ENCODE measurements around the gene GP1BB. TPM values are rescaled to one million over a fixed set of nuclear protein-coding genes. Genes with fewer than 3 reads are reported as not detected.

Gene GP1BB
- polyA plus RNA-seq, 2 of the 4 experiments (the other 2 are of a cell fraction) = 0.06 to 0.48 TPM

DNA sequence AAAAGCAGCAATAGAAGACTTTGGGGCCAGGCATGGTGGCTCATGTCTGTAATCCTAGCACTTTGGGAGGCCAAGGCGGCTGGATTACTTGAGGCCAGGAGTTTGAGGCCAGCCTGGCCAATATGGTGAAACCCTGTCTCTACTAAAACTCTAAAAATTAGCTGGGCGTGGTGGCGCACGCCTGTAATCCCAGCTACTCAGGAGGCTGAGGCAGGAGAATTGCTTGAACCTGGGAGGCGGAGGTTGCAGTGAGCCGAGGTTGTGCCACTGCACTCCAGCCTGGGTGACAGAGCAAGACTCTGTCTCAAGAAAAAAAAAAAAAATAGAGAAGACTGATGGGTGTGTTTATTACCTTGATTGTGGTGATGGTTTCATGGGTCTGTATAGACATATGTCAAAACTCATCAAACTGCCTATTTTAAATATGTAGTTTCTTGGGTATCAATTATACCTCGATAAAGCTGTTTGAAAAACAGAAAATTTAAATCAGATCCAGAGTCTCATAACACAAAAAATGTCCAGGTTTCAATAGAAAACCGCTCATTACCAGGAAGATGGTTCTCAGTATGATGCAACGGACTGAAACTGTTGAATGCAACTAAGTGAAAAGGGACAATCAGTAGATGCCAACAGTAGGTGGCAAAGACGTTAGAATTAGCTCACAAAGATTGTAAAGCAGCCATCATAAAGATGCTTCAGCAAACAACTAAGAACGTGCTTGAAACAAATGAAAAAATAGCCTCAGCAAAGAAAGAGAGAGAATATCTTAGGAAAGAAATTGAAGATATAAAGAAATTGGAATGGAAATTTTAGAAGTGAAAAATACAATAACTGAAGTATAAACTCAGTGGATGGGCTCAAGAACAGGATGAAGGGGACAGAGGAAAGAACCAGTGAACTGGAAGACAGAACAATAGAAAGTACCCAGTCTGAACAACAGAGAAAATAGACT, 42.2 kb upstream of the GP1BB start (continued):
- TF ChIP-seq RAD21 (conservative IDR thresholded peaks at IDR 0.05 in 1 of 2, IDR thresholded peaks at IDR 0.05 in 1 of 2) = no peak
- no peak for TF ChIP-seq HOXB5 (CRISPR knock-in tag; IDR thresholded peaks at IDR 0.05)
- no peak for TF ChIP-seq MAFK (IDR thresholded peaks at IDR 0.05; ENCODE audit: partially characterized antibody)
- TF ChIP-seq CHD2 (IDR thresholded peaks at IDR 0.05; ENCODE audit: low read length, partially characterized antibody) = no peak
- TF ChIP-seq MYC (IDR thresholded peaks at IDR 0.05; ENCODE audit: borderline replicate concordance, low read length) = no peak

DNA sequence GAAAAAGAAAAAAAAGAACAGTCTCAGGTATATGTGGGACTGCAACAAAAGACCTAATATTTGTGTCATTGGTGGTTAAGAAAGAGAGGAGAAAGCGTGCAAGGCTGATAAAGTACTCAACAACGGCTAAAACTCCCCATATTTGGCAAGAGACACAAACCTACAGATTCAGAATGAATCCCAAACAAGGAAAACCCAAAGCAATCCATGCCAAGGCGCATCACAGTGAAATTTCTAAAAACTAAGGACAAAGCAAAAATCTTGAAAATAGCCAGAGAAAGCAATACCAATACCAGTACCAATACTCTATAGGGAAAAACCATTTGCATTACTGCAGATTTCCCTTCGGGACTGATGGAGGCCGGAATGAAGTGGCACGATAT, 41.5 kb upstream of the GP1BB start:
- ChIA-PET POLR2A (no interaction called here), CTCF (no interaction called here)
- TF ChIP-seq MYC (IDR thresholded peaks at IDR 0.05; ENCODE audit: borderline replicate concordance, low read length) (no peak), RCOR1 (IDR thresholded peaks at IDR 0.05; ENCODE audit: low read depth, low read length) (no peak), ZC3H11A (IDR thresholded peaks at IDR 0.05) (no peak), RNF2 (IDR thresholded peaks at IDR 0.05; ENCODE audit: borderline replicate concordance, low read depth) (no peak), RAD21 (conservative IDR thresholded peaks at IDR 0.05 in 1 of 2, IDR thresholded peaks at IDR 0.05 in 1 of 2) (no peak), CBX8 (IDR thresholded peaks at IDR 0.05) (no peak), NPAS2 (CRISPR knock-in tag; IDR thresholded peaks at IDR 0.05; ENCODE audit: borderline replicate concordance) (no peak), HEYL (CRISPR knock-in tag; IDR thresholded peaks at IDR 0.05) (no peak), ESRRA (IDR thresholded peaks at IDR 0.05; ENCODE audit: borderline replicate concordance, low read length) (no peak)
- TF ChIP-seq, protein P1, sequence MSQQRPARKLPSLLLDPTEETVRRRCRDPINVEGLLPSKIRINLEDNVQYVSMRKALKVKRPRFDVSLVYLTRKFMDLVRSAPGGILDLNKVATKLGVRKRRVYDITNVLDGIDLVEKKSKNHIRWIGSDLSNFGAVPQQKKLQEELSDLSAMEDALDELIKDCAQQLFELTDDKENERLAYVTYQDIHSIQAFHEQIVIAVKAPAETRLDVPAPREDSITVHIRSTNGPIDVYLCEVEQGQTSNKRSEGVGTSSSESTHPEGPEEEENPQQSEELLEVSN (IDR thresholded peaks at IDR 0.05; ENCODE audit: borderline replicate concordance, low read depth) = no peak
- TF ChIP-seq, protein P2, sequence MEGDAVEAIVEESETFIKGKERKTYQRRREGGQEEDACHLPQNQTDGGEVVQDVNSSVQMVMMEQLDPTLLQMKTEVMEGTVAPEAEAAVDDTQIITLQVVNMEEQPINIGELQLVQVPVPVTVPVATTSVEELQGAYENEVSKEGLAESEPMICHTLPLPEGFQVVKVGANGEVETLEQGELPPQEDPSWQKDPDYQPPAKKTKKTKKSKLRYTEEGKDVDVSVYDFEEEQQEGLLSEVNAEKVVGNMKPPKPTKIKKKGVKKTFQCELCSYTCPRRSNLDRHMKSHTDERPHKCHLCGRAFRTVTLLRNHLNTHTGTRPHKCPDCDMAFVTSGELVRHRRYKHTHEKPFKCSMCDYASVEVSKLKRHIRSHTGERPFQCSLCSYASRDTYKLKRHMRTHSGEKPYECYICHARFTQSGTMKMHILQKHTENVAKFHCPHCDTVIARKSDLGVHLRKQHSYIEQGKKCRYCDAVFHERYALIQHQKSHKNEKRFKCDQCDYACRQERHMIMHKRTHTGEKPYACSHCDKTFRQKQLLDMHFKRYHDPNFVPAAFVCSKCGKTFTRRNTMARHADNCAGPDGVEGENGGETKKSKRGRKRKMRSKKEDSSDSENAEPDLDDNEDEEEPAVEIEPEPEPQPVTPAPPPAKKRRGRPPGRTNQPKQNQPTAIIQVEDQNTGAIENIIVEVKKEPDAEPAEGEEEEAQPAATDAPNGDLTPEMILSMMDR (IDR thresholded peaks at IDR 0.05) = no peak
- TF ChIP-seq, protein P3, sequence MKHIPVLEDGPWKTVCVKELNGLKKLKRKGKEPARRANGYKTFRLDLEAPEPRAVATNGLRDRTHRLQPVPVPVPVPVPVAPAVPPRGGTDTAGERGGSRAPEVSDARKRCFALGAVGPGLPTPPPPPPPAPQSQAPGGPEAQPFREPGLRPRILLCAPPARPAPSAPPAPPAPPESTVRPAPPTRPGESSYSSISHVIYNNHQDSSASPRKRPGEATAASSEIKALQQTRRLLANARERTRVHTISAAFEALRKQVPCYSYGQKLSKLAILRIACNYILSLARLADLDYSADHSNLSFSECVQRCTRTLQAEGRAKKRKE (CRISPR knock-in tag; IDR thresholded peaks at IDR 0.05; ENCODE audit: low read depth) = no peak
- TF ChIP-seq, protein P4, sequence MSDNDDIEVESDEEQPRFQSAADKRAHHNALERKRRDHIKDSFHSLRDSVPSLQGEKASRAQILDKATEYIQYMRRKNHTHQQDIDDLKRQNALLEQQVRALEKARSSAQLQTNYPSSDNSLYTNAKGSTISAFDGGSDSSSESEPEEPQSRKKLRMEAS (IDR thresholded peaks at IDR 0.05) = no peak
- Histone ChIP-seq H3K27ac (no peak overlapping the region; a peak in 1 of 6 replicates), H3K4me3 (no peak overlapping the region), H3K4me1 (no peaks in the 10 kb centered on the region), H3K9me3 (0 out of 3 replicates have a peak, but pooled peaks cover 3% of the 10 kb centered on the region), H3K4me2 (no peak overlapping the region)
- WGBS (ENCODE audit: missing lambda C conversion rate) = 51% methylated on average over 6 of the region's 6 CpGs
- FAIRE-seq (no peak), DNase-seq (ENCODE audit: low read depth in 1 of 2, low spot score in 1 of 2) (no peak), ATAC-seq (no peak)

DNA sequence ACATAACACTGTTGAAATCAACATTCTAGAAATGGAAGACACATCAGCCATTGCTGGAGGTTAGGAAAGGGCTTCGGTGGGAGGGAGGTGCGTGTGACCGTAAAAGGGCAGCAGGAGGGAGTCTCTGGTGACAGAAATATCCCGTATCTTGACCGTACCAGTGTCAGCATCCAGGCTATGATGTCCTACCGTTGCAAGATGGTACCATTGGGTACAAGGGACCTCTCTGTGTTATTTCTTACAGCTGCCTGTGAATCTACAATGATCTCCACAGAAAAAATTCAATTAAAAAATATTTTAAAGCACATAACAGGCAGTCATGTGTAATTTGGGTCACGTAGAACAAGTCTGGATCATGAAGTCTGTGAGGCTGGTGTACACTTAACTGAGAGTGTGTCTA, 36.4 kb upstream of the GP1BB start:
- 83% methylated on average over 7 of the region's 7 CpGs for WGBS (ENCODE audit: missing lambda C conversion rate)
- Histone ChIP-seq H3K4me2 (no peak overlapping the region), H3K4me1 (peaks cover 8% of the 10 kb centered on the region), H3K27ac (no peak overlapping the region), H3K9me3 (0 out of 3 replicates have a peak, but pooled peaks cover 3% of the 10 kb centered on the region), H3K4me3 (no peak overlapping the region)
- FAIRE-seq (no peak), DNase-seq (ENCODE audit: low read depth in 1 of 2, low spot score in 1 of 2) (no peak), ATAC-seq (no peak)
- no peak for TF ChIP-seq HEYL (CRISPR knock-in tag; IDR thresholded peaks at IDR 0.05)
- no peak for TF ChIP-seq HOXA7 (CRISPR knock-in tag; IDR thresholded peaks at IDR 0.05)
- no peak for TF ChIP-seq KDM5A (IDR thresholded peaks at IDR 0.05)
- no peak for TF ChIP-seq CHD4 (IDR thresholded peaks at IDR 0.05; ENCODE audit: borderline replicate concordance)
- TF ChIP-seq RNF2 (IDR thresholded peaks at IDR 0.05; ENCODE audit: borderline replicate concordance, low read depth) = no peak
- no peak for TF ChIP-seq RARB (CRISPR knock-in tag; IDR thresholded peaks at IDR 0.05)
- no peak for TF ChIP-seq ZC3H11A (IDR thresholded peaks at IDR 0.05)
- TF ChIP-seq SREBF2 (IDR thresholded peaks at IDR 0.05) = no peak
- no peak for TF ChIP-seq FOSB (CRISPR knock-in tag; IDR thresholded peaks at IDR 0.05)
- TF ChIP-seq, protein P5, sequence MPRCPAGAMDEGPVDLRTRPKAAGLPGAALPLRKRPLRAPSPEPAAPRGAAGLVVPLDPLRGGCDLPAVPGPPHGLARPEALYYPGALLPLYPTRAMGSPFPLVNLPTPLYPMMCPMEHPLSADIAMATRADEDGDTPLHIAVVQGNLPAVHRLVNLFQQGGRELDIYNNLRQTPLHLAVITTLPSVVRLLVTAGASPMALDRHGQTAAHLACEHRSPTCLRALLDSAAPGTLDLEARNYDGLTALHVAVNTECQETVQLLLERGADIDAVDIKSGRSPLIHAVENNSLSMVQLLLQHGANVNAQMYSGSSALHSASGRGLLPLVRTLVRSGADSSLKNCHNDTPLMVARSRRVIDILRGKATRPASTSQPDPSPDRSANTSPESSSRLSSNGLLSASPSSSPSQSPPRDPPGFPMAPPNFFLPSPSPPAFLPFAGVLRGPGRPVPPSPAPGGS (IDR thresholded peaks at IDR 0.05) = no peak
- TF ChIP-seq EHMT2 (IDR thresholded peaks at IDR 0.05; ENCODE audit: low read depth) = no peak
- TF ChIP-seq ESRRA (IDR thresholded peaks at IDR 0.05; ENCODE audit: borderline replicate concordance, low read length) = no peak
- TF ChIP-seq EHF (CRISPR knock-in tag; IDR thresholded peaks at IDR 0.05) = no peak
- no peak for TF ChIP-seq RFX5 (IDR thresholded peaks at IDR 0.05)
- TF ChIP-seq MAZ (IDR thresholded peaks at IDR 0.05; ENCODE audit: borderline replicate concordance, low read depth, low read length) = no peak
- TF ChIP-seq BHLHE40 (IDR thresholded peaks at IDR 0.05; ENCODE audit: low read depth, low read length) = no peak
- CTCF ChIA-PET = interaction anchor here (1.2 to 1.5 kb wide), 2 partner anchors 11 to 55 kb away, joined by 3 to 4 read pairs; no protein-coding TSS in a partner anchor
- POLR2A ChIA-PET = no interaction called here

Data from A549 (cell line).